ENCODE measurements around the gene ACACB.

The ACACB gene

DNA sequence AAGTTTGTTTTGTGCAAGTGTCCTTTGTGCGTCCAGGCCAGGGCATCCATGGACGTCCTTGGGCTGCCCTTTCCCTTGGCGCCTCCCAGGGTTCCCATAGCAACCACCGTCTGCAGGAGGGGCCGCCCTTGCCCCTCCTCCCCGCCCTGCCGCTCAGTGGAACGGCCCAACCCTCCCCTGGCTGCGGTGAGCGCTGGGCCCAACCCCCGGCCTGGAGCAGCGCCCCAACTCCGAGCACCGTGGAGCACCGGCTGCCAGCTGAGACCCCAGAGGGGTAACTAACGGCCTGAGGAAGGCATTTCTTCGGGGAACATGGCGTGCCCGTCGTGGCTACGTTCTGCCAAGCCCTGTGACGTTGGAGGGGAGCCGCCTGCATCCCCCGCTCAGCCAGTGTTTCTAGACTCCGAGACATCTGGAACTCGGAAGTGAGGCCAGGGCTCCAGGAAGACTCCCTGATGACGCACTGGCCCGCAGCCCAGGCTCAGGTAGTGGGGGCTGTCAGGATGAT lies 5.3 kb upstream of the ACACB start:
- DNase-seq = no peak

DNA sequence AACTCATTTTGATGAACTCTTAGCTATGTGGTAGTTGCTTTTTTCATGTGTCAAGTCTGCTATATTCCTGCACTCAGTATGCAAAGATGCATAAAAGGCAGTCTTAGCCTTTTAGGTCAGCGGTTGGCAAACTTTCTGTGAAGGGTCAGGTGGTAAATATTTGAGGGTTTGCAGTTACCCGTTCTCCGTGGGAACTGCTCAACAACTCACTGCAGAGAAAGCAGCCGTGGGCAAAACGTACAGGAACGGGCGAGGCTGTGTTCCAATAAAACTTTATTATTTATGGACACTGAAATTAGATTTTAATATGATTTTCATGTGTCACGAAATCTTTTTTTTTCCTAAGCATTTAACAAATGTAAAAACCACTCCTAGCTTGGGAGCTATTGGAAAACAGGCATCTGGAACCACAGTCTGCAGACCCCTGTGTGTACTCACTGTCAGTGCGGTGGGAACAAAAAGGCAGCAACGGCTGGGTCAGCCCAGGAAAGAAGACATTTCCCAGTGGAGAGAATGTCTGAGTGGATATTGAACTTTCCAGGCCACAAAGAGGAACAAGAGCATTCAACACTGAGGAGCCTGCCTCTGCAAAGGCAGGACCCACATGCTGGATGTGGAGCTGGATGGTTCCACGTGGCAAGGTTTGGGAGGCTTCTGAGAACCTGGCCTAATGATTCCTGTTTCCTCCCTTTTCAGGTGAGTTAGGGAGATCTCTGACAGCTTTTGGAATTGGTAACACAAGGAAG lies 3.5 kb upstream of the ACACB start:
- no peak for DNase-seq

- DNase-seq = no peak
These were observed 2.6 kb upstream of the ACACB start for GRCh38 chr12:109113661-109114321.

GRCh38 chr12:109114644-109115043 lies 1.7 kb upstream of the ACACB start:
- DNase-seq = no peak

DNA sequence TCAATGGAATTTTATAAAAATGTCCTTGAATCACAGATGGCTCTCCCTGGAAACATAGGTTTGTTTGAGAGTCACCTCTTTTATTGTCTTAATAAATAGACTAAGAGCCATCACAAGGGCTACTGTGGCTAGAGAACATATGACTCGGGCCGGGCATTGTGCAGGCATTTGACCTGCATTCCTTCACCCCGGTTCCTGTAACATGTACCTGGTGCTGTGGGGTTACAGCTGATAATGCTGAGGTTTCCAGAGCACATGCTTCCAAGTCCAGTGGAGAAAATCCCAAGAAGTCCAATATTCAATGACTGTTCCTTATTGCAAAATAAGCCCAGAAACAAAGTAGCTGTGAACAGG lies 1.0 kb upstream of the ACACB start:
- DNase-seq = no peak

DNA sequence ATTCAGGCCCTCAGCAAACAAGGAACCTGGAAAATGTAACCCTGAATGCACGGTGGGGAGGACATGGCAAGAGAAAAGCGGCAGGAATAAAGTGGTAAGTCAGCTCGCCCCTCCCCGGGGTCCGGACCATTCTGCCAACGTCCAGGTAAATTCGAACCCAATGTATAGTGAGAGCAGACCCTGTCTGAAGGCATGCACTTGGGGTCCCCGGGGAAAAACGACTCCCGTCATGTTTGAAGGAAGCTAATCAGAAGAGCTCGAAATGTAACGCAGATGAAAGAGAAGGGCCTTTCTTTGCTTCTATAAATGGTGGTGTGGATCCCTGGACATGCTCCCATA lies 193 bp downstream of the ACACB start:
- no peak for DNase-seq

DNA sequence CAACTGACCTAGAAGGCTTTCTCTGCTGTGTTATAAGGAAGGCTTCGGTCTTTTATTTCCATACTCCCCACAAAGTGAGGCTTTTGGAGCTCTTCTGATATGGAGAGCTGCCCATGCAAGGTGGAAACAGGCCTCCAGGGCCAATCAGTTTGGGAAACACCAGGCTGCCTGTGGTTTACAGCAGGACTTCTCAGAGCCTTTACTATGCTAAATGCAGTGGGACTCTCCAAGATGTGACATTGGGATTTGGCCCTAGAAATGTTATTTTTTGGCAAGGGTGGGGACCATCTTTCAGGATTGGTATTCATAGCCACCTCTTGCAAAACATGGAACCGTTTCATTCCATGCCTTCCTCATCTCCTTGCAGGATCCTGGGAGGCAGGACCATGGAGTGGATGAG lies 3.7 kb downstream of the ACACB start:
- no peak for DNase-seq

- no peak for DNase-seq
These were observed 4.2 kb downstream of the ACACB start for GRCh38 chr12:109120557-109120956.

DNA sequence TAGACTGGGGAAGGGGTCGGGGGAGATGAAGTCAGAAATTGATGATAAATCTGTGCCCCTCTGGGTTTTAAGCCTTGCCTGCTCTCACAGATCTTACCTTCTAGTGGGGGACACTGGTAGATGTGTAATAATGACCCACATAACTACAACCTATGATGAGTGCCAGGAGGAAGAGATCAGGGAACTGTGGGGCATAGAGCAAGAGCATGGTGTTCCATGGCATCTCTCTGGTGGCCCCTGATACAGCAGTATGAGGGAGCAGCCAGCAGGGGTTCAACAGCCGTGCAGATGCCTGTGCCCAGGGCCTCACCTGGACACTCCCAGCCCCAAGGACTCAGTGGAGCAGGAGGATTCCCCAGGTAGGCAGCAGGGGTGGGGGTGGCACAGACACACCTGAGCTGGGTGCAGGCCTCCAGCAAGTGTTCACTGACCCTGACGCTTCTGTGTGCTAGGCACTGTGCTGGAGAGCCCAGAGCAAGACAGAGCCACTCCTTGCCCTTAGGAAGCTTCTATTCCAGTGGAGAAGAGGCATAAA lies 5.0 kb downstream of the ACACB start:
- DNase-seq = no peak

DNA sequence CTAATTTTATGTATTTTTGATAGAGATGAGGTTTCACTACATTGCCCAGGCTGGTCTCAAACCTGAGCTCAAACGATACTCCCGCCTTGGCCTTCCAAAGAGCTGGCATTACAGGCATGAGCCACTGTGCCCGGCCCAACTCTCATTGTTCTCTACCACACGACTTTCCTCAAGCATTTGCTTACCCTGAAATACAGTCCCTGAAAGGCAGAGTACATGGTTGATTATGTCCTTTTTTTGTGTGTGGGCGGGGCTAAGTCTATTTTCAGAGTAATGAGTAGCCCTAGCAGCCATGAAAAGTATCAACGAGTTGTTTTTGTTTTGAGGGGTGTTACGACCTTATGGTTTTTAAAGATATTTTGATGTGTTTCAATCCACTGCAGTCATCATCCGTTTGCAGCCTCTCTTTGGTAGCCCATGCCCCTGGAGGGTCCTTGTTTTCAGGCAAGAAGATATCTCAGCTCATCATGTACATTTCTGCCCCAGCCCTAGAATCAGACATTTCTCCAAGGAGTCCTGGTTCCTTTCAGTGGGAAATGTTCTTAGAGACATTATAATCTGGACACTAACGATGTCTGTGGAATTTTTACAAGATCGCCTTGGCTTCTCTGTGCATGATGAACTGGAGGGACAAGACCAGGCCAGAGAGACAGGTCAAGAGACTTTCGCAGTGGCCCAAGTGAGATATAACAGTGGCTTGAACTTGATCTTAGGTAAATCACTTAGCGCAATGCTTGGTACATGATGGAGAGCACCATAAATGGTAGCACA lies 8.7 kb downstream of the ACACB start:
- DNase-seq = no peak

- DNase-seq = no peak
These were observed 9.4 kb downstream of the ACACB start for GRCh38 chr12:109125791-109126190.

DNA sequence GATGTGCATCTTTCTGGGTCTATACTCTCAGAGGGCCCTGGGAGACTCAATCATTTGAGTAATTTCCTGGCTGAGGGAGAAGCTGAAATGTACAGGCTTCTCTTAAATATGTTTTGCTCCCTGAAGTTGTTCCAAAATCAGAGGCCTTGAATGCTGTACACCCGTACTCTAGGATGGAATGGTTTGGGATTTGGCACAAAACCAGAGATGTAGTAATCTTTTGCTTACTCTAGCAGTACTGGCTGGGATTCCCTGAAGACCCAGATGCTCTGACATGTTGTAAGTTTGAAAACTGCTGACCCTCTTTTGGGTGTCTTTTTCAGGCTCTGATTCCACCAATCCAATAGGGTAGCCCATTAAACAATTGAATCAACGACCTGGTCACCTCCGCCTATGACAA lies 10.4 kb downstream of the ACACB start:
- DNase-seq = no peak

- no peak for DNase-seq
These were observed 11.3 kb downstream of the ACACB start for GRCh38 chr12:109127533-109128242.

DNA sequence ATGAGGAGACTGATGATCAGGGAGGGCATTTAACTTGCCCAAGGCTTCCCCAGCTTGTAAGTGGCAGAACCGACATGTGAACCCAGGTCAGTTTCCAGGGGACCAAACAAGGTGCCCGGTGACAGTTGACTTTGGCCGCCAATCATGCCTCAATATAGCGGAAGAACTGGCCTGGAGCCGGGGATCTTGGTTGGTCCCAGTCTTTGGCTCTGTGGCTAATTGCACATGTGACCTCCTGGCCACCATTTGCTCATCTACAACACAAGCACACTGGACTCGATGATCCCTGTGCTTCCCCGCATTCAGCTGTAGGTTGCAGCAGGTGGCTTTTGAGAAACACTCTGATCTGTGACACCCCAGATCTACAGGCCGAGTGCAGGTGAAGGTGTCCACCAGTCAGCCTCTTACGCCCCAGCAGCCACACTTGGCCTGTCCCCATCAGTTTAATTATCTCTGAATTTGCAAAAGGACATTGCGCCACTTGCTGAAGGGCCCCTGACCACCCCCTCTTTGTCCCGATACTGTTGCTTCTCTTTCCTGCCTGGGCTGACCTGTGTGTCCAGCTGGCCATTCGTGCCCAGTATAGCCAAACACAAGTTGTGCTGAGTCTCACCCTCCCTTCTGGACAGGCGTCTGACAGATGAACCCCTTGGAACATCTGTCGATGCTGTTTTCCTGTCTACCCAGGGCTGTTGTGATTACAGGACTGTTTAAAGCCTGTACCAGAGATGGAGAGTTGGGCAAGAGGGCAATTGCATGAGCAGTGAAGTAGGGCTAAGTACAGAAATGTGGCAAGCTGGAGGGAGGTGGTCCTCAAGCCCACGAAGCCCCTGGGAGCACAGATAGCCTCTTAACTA lies 14.1 kb downstream of the ACACB start:
- no peak for DNase-seq

GRCh38 chr12:109131154-109132050 lies 15.0 kb downstream of the ACACB start:
- DNase-seq = no peak

DNA sequence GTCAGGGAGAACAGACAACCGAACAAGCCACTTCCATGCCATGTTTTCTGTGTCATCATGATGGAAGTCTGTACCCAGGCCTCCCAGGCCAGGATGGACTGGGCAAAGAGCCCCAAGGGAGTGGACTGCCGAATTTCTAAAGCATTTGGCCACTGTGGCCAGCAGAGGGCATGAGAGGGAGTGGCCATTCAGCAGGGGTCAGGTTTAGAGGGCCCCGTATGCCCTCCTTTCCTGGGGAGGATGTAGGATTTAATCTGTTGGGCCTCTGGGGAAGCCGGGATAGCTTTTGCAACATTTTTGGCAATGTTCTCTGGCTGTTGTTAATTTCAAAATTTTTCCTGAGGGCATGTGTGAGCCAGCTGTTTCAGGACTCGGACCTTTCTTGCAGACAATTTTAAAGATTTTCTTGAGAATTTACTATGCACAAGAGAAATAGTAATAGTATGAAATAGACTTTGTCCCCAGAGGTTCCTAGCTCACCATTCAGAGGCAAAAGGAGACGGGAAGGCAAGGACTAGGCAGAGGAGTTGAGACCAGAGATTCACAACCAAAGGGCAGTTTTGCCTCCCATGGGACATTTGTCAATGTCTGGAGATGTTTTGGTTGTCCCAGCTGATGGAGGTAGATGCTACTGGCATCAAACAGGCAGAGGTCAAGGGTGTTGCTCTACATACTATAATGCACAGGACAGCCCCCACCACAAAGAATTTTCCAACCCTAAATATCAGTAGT lies 18.0 kb downstream of the ACACB start:
- DNase-seq = no peak

- DNase-seq = no peak
These were observed 20.7 kb downstream of the ACACB start for GRCh38 chr12:109137055-109137454.

DNA sequence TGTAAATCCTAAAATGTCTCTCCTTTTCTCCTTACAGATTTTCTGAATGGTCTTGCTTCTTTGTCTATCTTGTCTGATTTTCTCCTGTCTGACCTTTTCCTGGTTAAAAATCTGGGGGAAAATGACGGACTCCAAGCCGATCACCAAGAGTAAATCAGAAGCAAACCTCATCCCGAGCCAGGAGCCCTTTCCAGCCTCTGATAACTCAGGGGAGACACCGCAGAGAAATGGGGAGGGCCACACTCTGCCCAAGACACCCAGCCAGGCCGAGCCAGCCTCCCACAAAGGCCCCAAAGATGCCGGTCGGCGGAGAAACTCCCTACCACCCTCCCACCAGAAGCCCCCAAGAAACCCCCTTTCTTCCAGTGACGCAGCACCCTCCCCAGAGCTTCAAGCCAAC lies 23.0 kb downstream of the ACACB start:
- DNase-seq = no peak

GRCh38 chr12:109139791-109140190 lies 23.4 kb downstream of the ACACB start:
- DNase-seq = no peak

- no peak for DNase-seq
These were observed 24.2 kb downstream of the ACACB start for GRCh38 chr12:109140560-109140959.
